H9 (cell line): ENCODE data around the gene HDDC2. TPM values are rescaled to one million over a fixed set of nuclear protein-coding genes. Genes with fewer than 3 reads are reported as not detected.

Experiments used
- DNase-seq: peaks from one replicate; pipeline ENCODE4 v3.0.0-alpha.2; 2017
- H2AFZ ChIP-seq: one replicate; pipeline ENCODE4 v1.6.1; 2013; ENCODE audit warnings: mild to moderate bottlenecking, low read length, control low read depth, moderate library complexity
- H2AK5ac ChIP-seq: 2 replicates; pipeline ENCODE4 v1.6.1; 2013; ENCODE audit warnings: low read length, control low read depth, mixed read lengths; ENCODE audit not compliant: insufficient read length
- H2BK120ac ChIP-seq: one replicate; pipeline ENCODE4 v1.6.1; 2013; ENCODE audit warnings: low read depth, mild to moderate bottlenecking, low read length, control low read depth, inconsistent platforms; ENCODE audit not compliant: poor library complexity, severe bottlenecking
- H2BK12ac ChIP-seq: 2 replicates; pipeline ENCODE4 v1.6.1; 2013; ENCODE audit warnings: low read length, control low read depth, mixed read lengths, low read depth; ENCODE audit not compliant: insufficient read length
- H2BK15ac ChIP-seq: 2 replicates; pipeline ENCODE4 v1.6.1; 2013; ENCODE audit warnings: low read depth, low read length, control low read depth
- H2BK20ac ChIP-seq: one replicate; pipeline ENCODE4 v1.6.1; 2013; ENCODE audit warnings: low read depth, mild to moderate bottlenecking, low read length, control low read depth, inconsistent platforms; ENCODE audit not compliant: poor library complexity, severe bottlenecking
- H2BK5ac ChIP-seq: 2 replicates; pipeline ENCODE4 v1.6.1; 2013; ENCODE audit warnings: low read length, control low read depth, mixed read lengths; ENCODE audit not compliant: insufficient read length
- H3K14ac ChIP-seq: 2 replicates; pipeline ENCODE4 v1.6.1; 2013; ENCODE audit warnings: low read length, control low read depth; ENCODE audit not compliant: insufficient read depth
- H3K18ac ChIP-seq: 2 replicates; pipeline ENCODE4 v1.6.1; 2013; ENCODE audit warnings: low read depth, mild to moderate bottlenecking, mixed read lengths, low read length, control low read depth; ENCODE audit not compliant: insufficient read length
- H3K23ac ChIP-seq: 2 replicates; pipeline ENCODE4 v1.6.1; 2013; ENCODE audit warnings: low read length, control low read depth, mixed read lengths, low read depth; ENCODE audit not compliant: insufficient read length
- H3K23me2 ChIP-seq: 2 replicates; pipeline ENCODE4 v1.6.1; 2013; ENCODE audit warnings: low read depth, mild to moderate bottlenecking, mixed read lengths, low read length, control low read depth; ENCODE audit not compliant: insufficient read length, poor library complexity, severe bottlenecking
- H3K27ac ChIP-seq: 2 replicates; pipeline ENCODE4 v1.5.1; 2013; ENCODE audit warnings: low read length, control low read depth, mixed read lengths, low read depth; ENCODE audit not compliant: insufficient read length
- H3K27me3 ChIP-seq: 2 replicates; pipeline ENCODE4 v1.6.1; 2013; ENCODE audit warnings: low read length, control low read depth, inconsistent platforms; ENCODE audit not compliant: insufficient read depth
- H3K4ac ChIP-seq: 2 replicates; pipeline ENCODE4 v1.6.1; 2013; ENCODE audit warnings: low read depth, mild to moderate bottlenecking, control low read depth, inconsistent platforms, low read length, moderate library complexity
- H3K4me1 ChIP-seq: 2 replicates; pipeline ENCODE4 v1.6.1; 2013; ENCODE audit warnings: low read length, control low read depth, inconsistent platforms; ENCODE audit not compliant: insufficient read depth
- H3K4me2 ChIP-seq: 2 replicates; pipeline ENCODE4 v1.6.1; 2013; ENCODE audit warnings: low read length, control low read depth, mixed read lengths; ENCODE audit not compliant: insufficient read length, insufficient read depth
- H3K56ac ChIP-seq: 2 replicates; pipeline ENCODE4 v1.6.1; 2013; ENCODE audit warnings: low read depth, mild to moderate bottlenecking, mixed read lengths, low read length, control low read depth; ENCODE audit not compliant: insufficient read length
- H3K79me1 ChIP-seq: 2 replicates; pipeline ENCODE4 v1.6.1; 2013; ENCODE audit warnings: low read depth, mild to moderate bottlenecking, moderate library complexity, low read length, control low read depth, inconsistent platforms; ENCODE audit not compliant: insufficient read depth, poor library complexity, severe bottlenecking
- H3K79me2 ChIP-seq: 2 replicates; pipeline ENCODE4 v1.6.1; 2013; ENCODE audit warnings: low read length, control low read depth, inconsistent platforms; ENCODE audit not compliant: insufficient read depth
- H3K9ac ChIP-seq: 2 replicates; pipeline ENCODE4 v1.6.1; 2013; ENCODE audit warnings: low read length, control low read depth, mixed read lengths; ENCODE audit not compliant: insufficient read length; ENCODE audit errors: extremely low read depth
- H3K9me3 ChIP-seq: one replicate; pipeline ENCODE4 v1.6.1; 2013; ENCODE audit warnings: low read depth, low read length, inconsistent platforms; ENCODE audit not compliant: control insufficient read depth
- H3T11ph ChIP-seq: one replicate; pipeline ENCODE4 v1.6.1; 2013; ENCODE audit warnings: mild to moderate bottlenecking, low read length, control low read depth, inconsistent platforms
- H4K20me1 ChIP-seq: one replicate; pipeline ENCODE4 v1.6.1; 2013; ENCODE audit not compliant: control insufficient read depth, insufficient read length, insufficient read depth
- H4K5ac ChIP-seq: 2 replicates; pipeline ENCODE4 v1.6.1; 2013; ENCODE audit warnings: low read depth, mild to moderate bottlenecking, mixed read lengths, low read length, control low read depth; ENCODE audit not compliant: insufficient read length
- H4K8ac ChIP-seq: replicated peaks from 2 replicates; pipeline ENCODE4 v1.6.1; 2013; ENCODE audit warnings: low read length, control low read depth, mixed read lengths, low read depth; ENCODE audit not compliant: insufficient read length
- H4K91ac ChIP-seq: 2 replicates; pipeline ENCODE4 v1.6.1; 2013; ENCODE audit warnings: low read depth, mild to moderate bottlenecking, moderate library complexity, mixed read lengths, low read length, control low read depth; ENCODE audit not compliant: insufficient read length
- H3K27ac Mint-ChIP-seq, 3 experiments: 2 replicates in 2 of 3; 3 replicates in 1 of 3; pipeline ENCODE4 v1.8.0; 2020 to 2021; ENCODE audit warnings: mixed read lengths in 3 of 3, mild to moderate bottlenecking in 1 of 3, moderate library complexity in 1 of 3
- H3K27me3 Mint-ChIP-seq: 2 replicates; pipeline ENCODE4 v1.8.0; 2021; ENCODE audit warnings: low read depth, mild to moderate bottlenecking, moderate library complexity, mixed read lengths
- H3K36me3 Mint-ChIP-seq, 3 experiments: 2 replicates in 2 of 3; 3 replicates in 1 of 3; pipeline ENCODE4 v1.8.0; 2020 to 2021; ENCODE audit warnings: low read depth in 3 of 3, mixed read lengths in 3 of 3; ENCODE audit not compliant: insufficient read depth in 1 of 3
- H3K4me1 Mint-ChIP-seq, 2 experiments: 2 replicates each; pipeline ENCODE4 v1.8.0; 2020; ENCODE audit warnings: mixed read lengths in 2 of 2
- H3K4me3 Mint-ChIP-seq, 2 experiments: 2 replicates in 1 of 2; 3 replicates in 1 of 2; pipeline ENCODE4 v1.8.0; 2020 to 2021; ENCODE audit warnings: mild to moderate bottlenecking in 2 of 2, mixed read lengths in 2 of 2, moderate library complexity in 1 of 2
- H3K9me3 Mint-ChIP-seq, 2 experiments: 2 replicates in 1 of 2; 3 replicates in 1 of 2; pipeline ENCODE4 v1.8.0; 2020; ENCODE audit warnings: mild to moderate bottlenecking in 2 of 2, mixed read lengths in 2 of 2, moderate library complexity in 1 of 2
- CTCF ChIP-seq: fragments of 200-600 bp; sonication (generic); conservative IDR thresholded peaks from 3 replicates; pipeline ENCODE4 v1.8.0; 2021; ENCODE audit warnings: antibody characterized with exemption, mild to moderate bottlenecking
- WGBS: extraction: QIAGEN DNeasy Blood & Tissue Kit; methylation state at CpG from one replicate; pipeline ENCODE4 v1.1.7; 2013; ENCODE audit warnings: missing lambda C conversion rate, low lambda C conversion rate, mixed read lengths; ENCODE audit not compliant: insufficient read length; ENCODE audit errors: extremely low coverage; 5-methylcytosine and 5-hydroxymethylcytosine counted together
- total RNA-seq: library from RNA; stranded (reverse); gene quantifications from 2 replicates; pipeline ENCODE4 v1.2.1, GENCODE V29; 2021

The HDDC2 gene
- total RNA-seq, 1 experiment from 2014 or later, result 77.8 TPM

DNA sequence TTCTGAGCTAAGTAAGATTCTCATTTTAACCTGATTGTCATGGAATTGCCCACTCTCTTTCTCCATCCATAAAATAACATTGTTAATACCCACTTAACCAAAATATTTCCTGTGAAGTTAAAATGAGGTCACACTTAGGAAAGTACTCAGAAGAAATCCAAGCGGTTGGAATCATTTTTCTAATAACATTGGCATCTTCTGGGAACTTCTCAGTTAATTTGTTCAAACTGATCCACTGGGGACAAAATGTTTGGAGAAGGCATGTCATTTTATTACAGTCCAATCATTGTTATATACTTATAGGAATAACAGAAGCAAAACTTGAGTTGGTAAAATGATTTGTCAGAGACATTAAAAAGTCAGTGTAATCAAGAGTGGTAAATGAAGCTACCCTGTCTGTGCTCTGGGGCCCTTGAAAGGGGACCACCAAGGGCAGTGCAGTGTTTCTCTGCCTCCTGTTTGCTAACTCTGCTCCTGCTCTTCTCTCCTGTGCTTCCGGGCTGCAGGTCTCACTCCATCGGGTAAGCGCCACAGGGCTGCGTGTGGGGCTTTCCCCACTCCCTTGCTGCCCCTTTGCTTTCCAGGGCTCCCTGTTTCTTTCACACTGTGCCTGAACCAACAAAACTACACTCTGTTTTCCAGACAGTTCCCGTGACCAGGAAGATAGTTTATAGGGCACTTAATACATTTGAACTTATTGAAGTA, 50.1 kb downstream of the HDDC2 start:
- Histone ChIP-seq H3K14ac (0 out of 2 replicates have a peak overlapping the region, but pooled peaks have one; percentile 31), H2BK12ac (no peak overlapping the region), H3K23ac (no peak overlapping the region), H3K18ac (no peak overlapping the region), H4K8ac (no peak overlapping the region), H4K91ac (no peak overlapping the region), H3K9me3 (no peaks in the 10 kb centered on the region), H2BK20ac (no peak overlapping the region), H3K23me2 (no peaks in the 10 kb centered on the region), H3K79me1 (no peaks in the 10 kb centered on the region), H3K9ac (no peak overlapping the region), H2AFZ (no peak overlapping the region), H3K4me2 (no peak overlapping the region), H3K27ac (no peak overlapping the region), H3T11ph (no peak overlapping the region), H4K20me1 (no peaks in the 10 kb centered on the region), H4K5ac (no peak overlapping the region), H3K79me2 (no peaks in the 10 kb centered on the region), H3K4me1 (no peaks in the 10 kb centered on the region), H2BK5ac (no peak overlapping the region), H3K56ac (no peak overlapping the region), H2BK15ac (no peak overlapping the region), H3K27me3 (no peaks in the 10 kb centered on the region), H2BK120ac (no peak overlapping the region), H2AK5ac (no peak overlapping the region), H3K4ac (no peak overlapping the region)
- TF ChIP-seq CTCF, result no peak
- WGBS, result no CpG with 5 or more reads among the region's 6 CpGs
- Mint-ChIP-seq H3K4me3 (no peak overlapping the region), H3K9me3 (no peaks in the 10 kb centered on the region), H3K36me3 (no peaks in the 10 kb centered on the region), H3K27ac (peak overlapping the region in 2 of 3 experiments; percentile 38 to 80; a peak in 4 of 7 replicates), H3K27me3 (no peaks in the 10 kb centered on the region), H3K4me1 (peaks cover 4% of the 10 kb centered on the region in 2 experiments)
- DNase-seq, result no peak
